ENCODE data around the gene MAMDC2. TPM values are rescaled to one million over a fixed set of nuclear protein-coding genes. Genes with fewer than 3 reads are reported as not detected.
A peak's percentile ranks its signal among the peaks of the same experiment; 100 is the strongest.
"Not testable (repeated sequence)": the region's sequence is repeated elsewhere in the genome, so short reads cannot be mapped to it uniquely, and the experiment has no call there.

MAMDC2 gene
- total RNA-seq, 1 donor from 2014 or later = 0.48 TPM

- DNase-seq (ENCODE audit: low spot score) (no peak), ATAC-seq (no peak)
These were observed 126.6 kb downstream of the MAMDC2 start for GRCh38 chr9:70170151-70170790.

- no peak for ATAC-seq
- no peak for DNase-seq (ENCODE audit: low spot score)
These were observed 128.9 kb downstream of the MAMDC2 start for GRCh38 chr9:70172532-70172931.

GRCh38 chr9:70177121-70177520 lies 133.5 kb downstream of the MAMDC2 start:
- ATAC-seq (no peak), DNase-seq (ENCODE audit: low spot score) (no peak)

GRCh38 chr9:70192707-70193106 lies 149.1 kb downstream of the MAMDC2 start:
- ATAC-seq (no peak), DNase-seq (ENCODE audit: low spot score) (no peak)

GRCh38 chr9:70195456-70195855 lies 151.8 kb downstream of the MAMDC2 start:
- no peak for ATAC-seq
- no peak for DNase-seq (ENCODE audit: low spot score)

GRCh38 chr9:70197216-70198044 lies 153.8 kb downstream of the MAMDC2 start:
- DNase-seq (ENCODE audit: low spot score) (no peak), ATAC-seq (no peak)

- ATAC-seq; DNase-seq (ENCODE audit: low spot score): not testable (repeated sequence)
These were observed 161.1 kb downstream of the MAMDC2 start for GRCh38 chr9:70204743-70205142.

GRCh38 chr9:70205366-70206020 lies 161.8 kb downstream of the MAMDC2 start:
- ATAC-seq (no peak), DNase-seq (ENCODE audit: low spot score) (no peak)

GRCh38 chr9:70217029-70217428 lies 173.4 kb downstream of the MAMDC2 start:
- ATAC-seq = no peak
- no peak for DNase-seq (ENCODE audit: low spot score)

- DNase-seq (ENCODE audit: low spot score) = no peak
- no peak for ATAC-seq
These were observed 175.1 kb downstream of the MAMDC2 start for GRCh38 chr9:70218767-70219166.

GRCh38 chr9:70220216-70220615 lies 176.6 kb downstream of the MAMDC2 start:
- DNase-seq (ENCODE audit: low spot score) (no peak), ATAC-seq (no peak)

- no peak for DNase-seq (ENCODE audit: low spot score)
- ATAC-seq = no peak
These were observed 178.7 kb downstream of the MAMDC2 start for GRCh38 chr9:70222354-70222753.

GRCh38 chr9:70228118-70228517 lies 184.5 kb downstream of the MAMDC2 start:
- peak; percentile 74 for ATAC-seq

GRCh38 chr9:70228611-70229010 lies 185.0 kb downstream of the MAMDC2 start:
- no peak for ATAC-seq
- no peak for DNase-seq (ENCODE audit: low spot score)

More at GRCh38 chr9:70228118-70228517, 184.5 kb downstream of the MAMDC2 start:
- DNase-seq (ENCODE audit: low spot score) = no peak

- no peak for DNase-seq (ENCODE audit: low spot score)
These were observed 185.4 kb downstream of the MAMDC2 start for GRCh38 chr9:70229026-70229425.

GRCh38 chr9:70229579-70229978 lies 185.9 kb downstream of the MAMDC2 start:
- ATAC-seq (no peak), DNase-seq (ENCODE audit: low spot score) (no peak)

More at GRCh38 chr9:70229026-70229425, 185.4 kb downstream of the MAMDC2 start:
- peak; percentile 93 for ATAC-seq

GRCh38 chr9:70232476-70232875 lies 188.8 kb downstream of the MAMDC2 start:
- ATAC-seq (no peak), DNase-seq (ENCODE audit: low spot score) (no peak)

GRCh38 chr9:70234208-70234607 lies 190.6 kb downstream of the MAMDC2 start:
- DNase-seq (ENCODE audit: low spot score); ATAC-seq: not testable (repeated sequence)

- not testable (repeated sequence) for ATAC-seq; DNase-seq (ENCODE audit: low spot score)
These were observed 202.3 kb downstream of the MAMDC2 start for GRCh38 chr9:70245952-70246351.

GRCh38 chr9:70250221-70250620 lies 206.6 kb downstream of the MAMDC2 start:
- DNase-seq (ENCODE audit: low spot score) = no peak
- ATAC-seq = peak; percentile 91

GRCh38 chr9:70255486-70255885 lies 211.8 kb downstream of the MAMDC2 start:
- ATAC-seq = no peak

GRCh38 chr9:70256123-70256551 lies 212.5 kb downstream of the MAMDC2 start:
- DNase-seq (ENCODE audit: low spot score) = no peak
- no peak for ATAC-seq

More at GRCh38 chr9:70255486-70255885, 211.8 kb downstream of the MAMDC2 start:
- DNase-seq (ENCODE audit: low spot score) = no peak

Data from left lobe of liver (tissue), 2 donors.